OCI-LY1 (cell line): ENCODE results near the gene DIP2B.

Experiments used
- H2AFZ ChIP-seq: fragments of 200-600 bp; sonication (generic), shearing (Covaris generic); 2 replicates; pipeline ENCODE4 v1.6.0; 2014; ENCODE audit warnings: antibody characterized with exemption, mild to moderate bottlenecking, low read length
- H3F3A ChIP-seq: fragments of 200-600 bp; sonication (generic), shearing (Covaris generic); 2 replicates; pipeline ENCODE4 v1.6.0; 2014; ENCODE audit warnings: mild to moderate bottlenecking, antibody characterized with exemption, low read length, moderate library complexity; ENCODE audit not compliant: insufficient read depth
- H3K27ac ChIP-seq: fragments of 200-600 bp; sonication (generic); 2 replicates; pipeline ENCODE4 v1.5.1; 2014; ENCODE audit warnings: low read length, mixed run types, mild to moderate bottlenecking, low read depth; ENCODE audit not compliant: poor library complexity, severe bottlenecking
- H3K27me3 ChIP-seq: fragments of 200-600 bp; sonication (generic); 2 replicates; pipeline ENCODE4 v1.6.0; 2014; ENCODE audit warnings: antibody characterized with exemption, mild to moderate bottlenecking, low read length, moderate library complexity; ENCODE audit not compliant: insufficient read depth
- H3K36me3 ChIP-seq: fragments of 200-600 bp; sonication (generic); 2 replicates; pipeline ENCODE4 v1.6.1; 2014; ENCODE audit warnings: mild to moderate bottlenecking, antibody characterized with exemption, low read length, moderate library complexity, mixed read lengths; ENCODE audit not compliant: insufficient read depth
- H3K4me1 ChIP-seq: fragments of 200-600 bp; sonication (generic); 2 replicates; pipeline ENCODE4 v1.5.1; 2014; ENCODE audit warnings: mild to moderate bottlenecking, low read length, moderate library complexity; ENCODE audit not compliant: insufficient read depth, severe bottlenecking
- H3K4me2 ChIP-seq: fragments of 200-600 bp; sonication (generic), shearing (Covaris generic); 2 replicates; pipeline ENCODE4 v1.6.1; 2014; ENCODE audit warnings: low read length
- H3K4me3 ChIP-seq: fragments of 200-600 bp; sonication (generic); 2 replicates; pipeline ENCODE4 v1.5.1; 2014; ENCODE audit warnings: low read length, low read depth, mild to moderate bottlenecking, mixed read lengths; ENCODE audit not compliant: poor library complexity, severe bottlenecking
- H3K79me2 ChIP-seq: fragments of 200-600 bp; shearing (Covaris generic); 2 replicates; pipeline ENCODE4 v1.6.1; 2016; ENCODE audit warnings: mixed run types, low read length, mixed read lengths; ENCODE audit not compliant: insufficient read depth
- H3K9ac ChIP-seq: fragments of 200-600 bp; sonication (generic), shearing (Covaris generic); 2 replicates; pipeline ENCODE4 v1.6.1; 2014; ENCODE audit warnings: mild to moderate bottlenecking, low read length, mixed read lengths
- H3K9me2 ChIP-seq: fragments of 200-600 bp; sonication (generic), shearing (Covaris generic); 2 replicates; pipeline ENCODE4 v1.6.1; 2014; ENCODE audit warnings: low read depth, mild to moderate bottlenecking, low read length, mixed read lengths
- H3K9me3 ChIP-seq: fragments of 200-600 bp; shearing (Covaris generic); 2 replicates; pipeline ENCODE4 v1.6.1; 2014; ENCODE audit warnings: low read length, mixed read lengths
- H4K20me1 ChIP-seq: fragments of 200-600 bp; sonication (generic), shearing (Covaris generic); 2 replicates; pipeline ENCODE4 v1.6.0; 2016; ENCODE audit warnings: mild to moderate bottlenecking, low read length; ENCODE audit not compliant: insufficient read depth
- EZH2 ChIP-seq: fragments of 200-600 bp; sonication (generic), shearing (Covaris generic); IDR thresholded peaks from 2 replicates; pipeline ENCODE4 v1.8.0; 2017; ENCODE audit warnings: borderline replicate concordance, mixed run types, mild to moderate bottlenecking, antibody characterized with exemption, low read length, moderate library complexity, mixed read lengths
- TF ChIP-seq, protein P1 (sequence below): fragments of 200-600 bp; sonication (generic), shearing (Covaris generic); IDR thresholded peaks from 2 replicates; pipeline ENCODE4 v1.5.1; 2017; ENCODE audit warnings: mild to moderate bottlenecking, antibody characterized with exemption, low read length, moderate library complexity, mixed read lengths

Gene DIP2B

GRCh38 chr12:50696931-50697330 lies 192.1 kb downstream of the DIP2B start:
- no peak overlapping the region for H3K9ac ChIP-seq
- H3K9me3 ChIP-seq = no peaks in the 10 kb centered on the region
- H3K4me2 ChIP-seq = no peak overlapping the region
- no peak overlapping the region for H3K27ac ChIP-seq
- no peak overlapping the region for H2AFZ ChIP-seq
- no peak overlapping the region for H3K4me3 ChIP-seq
- peaks cover 48% of the 10 kb centered on the region for H3K36me3 ChIP-seq
- H4K20me1 ChIP-seq = no peaks in the 10 kb centered on the region
- no peaks in the 10 kb centered on the region for H3K27me3 ChIP-seq
- H3K9me2 ChIP-seq = no peaks in the 10 kb centered on the region
- H3K79me2 ChIP-seq = no peaks in the 10 kb centered on the region
- H3K4me1 ChIP-seq = no peaks in the 10 kb centered on the region
- H3F3A ChIP-seq = no peaks in the 10 kb centered on the region
- TF ChIP-seq, protein P1, sequence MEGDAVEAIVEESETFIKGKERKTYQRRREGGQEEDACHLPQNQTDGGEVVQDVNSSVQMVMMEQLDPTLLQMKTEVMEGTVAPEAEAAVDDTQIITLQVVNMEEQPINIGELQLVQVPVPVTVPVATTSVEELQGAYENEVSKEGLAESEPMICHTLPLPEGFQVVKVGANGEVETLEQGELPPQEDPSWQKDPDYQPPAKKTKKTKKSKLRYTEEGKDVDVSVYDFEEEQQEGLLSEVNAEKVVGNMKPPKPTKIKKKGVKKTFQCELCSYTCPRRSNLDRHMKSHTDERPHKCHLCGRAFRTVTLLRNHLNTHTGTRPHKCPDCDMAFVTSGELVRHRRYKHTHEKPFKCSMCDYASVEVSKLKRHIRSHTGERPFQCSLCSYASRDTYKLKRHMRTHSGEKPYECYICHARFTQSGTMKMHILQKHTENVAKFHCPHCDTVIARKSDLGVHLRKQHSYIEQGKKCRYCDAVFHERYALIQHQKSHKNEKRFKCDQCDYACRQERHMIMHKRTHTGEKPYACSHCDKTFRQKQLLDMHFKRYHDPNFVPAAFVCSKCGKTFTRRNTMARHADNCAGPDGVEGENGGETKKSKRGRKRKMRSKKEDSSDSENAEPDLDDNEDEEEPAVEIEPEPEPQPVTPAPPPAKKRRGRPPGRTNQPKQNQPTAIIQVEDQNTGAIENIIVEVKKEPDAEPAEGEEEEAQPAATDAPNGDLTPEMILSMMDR = no peak
- no peak for TF ChIP-seq EZH2

DNA sequence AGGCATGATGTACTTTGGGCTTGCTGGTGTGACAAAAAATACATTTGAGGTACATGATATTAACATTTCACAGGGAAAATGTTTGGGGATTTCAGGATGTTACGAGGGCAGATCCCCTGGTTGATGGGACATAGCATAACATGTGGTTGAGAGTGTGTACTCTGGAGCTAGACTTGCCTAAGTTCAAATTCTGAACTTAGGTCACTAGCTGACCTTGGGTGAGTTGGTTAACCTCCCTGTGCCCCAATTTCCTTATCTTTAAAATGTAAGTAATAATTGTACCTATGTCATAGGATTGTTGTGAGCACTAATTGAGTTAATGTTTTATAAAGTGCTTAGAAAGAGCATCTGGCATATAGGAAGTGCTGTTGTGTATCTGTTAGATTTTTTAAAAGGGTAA lies 194.4 kb downstream of the DIP2B start:
- H3K79me2 ChIP-seq = no peaks in the 10 kb centered on the region
- no peak overlapping the region for H3K9ac ChIP-seq
- H3K36me3 ChIP-seq = peaks cover 54% of the 10 kb centered on the region
- H3K4me1 ChIP-seq = no peaks in the 10 kb centered on the region
- H3K27ac ChIP-seq = no peak overlapping the region
- H3K9me3 ChIP-seq = no peaks in the 10 kb centered on the region
- no peak overlapping the region for H2AFZ ChIP-seq
- no peak overlapping the region for H3K4me2 ChIP-seq
- no peak overlapping the region for H3K4me3 ChIP-seq
- H3F3A ChIP-seq = no peaks in the 10 kb centered on the region
- no peaks in the 10 kb centered on the region for H3K9me2 ChIP-seq
- no peaks in the 10 kb centered on the region for H4K20me1 ChIP-seq
- no peaks in the 10 kb centered on the region for H3K27me3 ChIP-seq
- TF ChIP-seq, protein P1 = no peak
- no peak for TF ChIP-seq EZH2

DNA sequence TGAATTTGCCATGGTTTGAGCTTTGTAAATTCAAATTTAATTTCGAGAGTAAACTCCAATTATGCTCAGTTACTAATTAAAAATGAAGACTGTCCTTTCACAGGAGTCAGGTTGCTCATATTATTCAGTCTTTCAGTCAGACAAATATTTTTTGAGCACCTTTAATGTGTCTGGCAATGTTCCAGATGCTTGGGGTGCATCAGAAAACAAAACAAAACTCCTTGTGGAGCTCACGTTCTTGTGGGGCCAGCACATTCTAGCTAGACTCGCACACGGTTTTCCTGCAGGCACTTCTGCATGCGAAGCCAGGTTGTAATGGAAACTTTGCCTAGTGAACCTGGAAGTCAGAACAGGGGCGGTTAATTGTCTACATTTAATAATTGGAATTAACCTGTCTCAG lies 195.2 kb downstream of the DIP2B start:
- Histone ChIP-seq H3K36me3 (peaks cover 59% of the 10 kb centered on the region), H3K79me2 (no peaks in the 10 kb centered on the region), H3K4me1 (no peaks in the 10 kb centered on the region), H3F3A (no peaks in the 10 kb centered on the region), H3K9ac (no peak overlapping the region), H4K20me1 (no peaks in the 10 kb centered on the region), H3K9me2 (no peaks in the 10 kb centered on the region), H3K4me2 (no peak overlapping the region), H3K9me3 (no peaks in the 10 kb centered on the region), H2AFZ (no peak overlapping the region), H3K27me3 (no peaks in the 10 kb centered on the region), H3K27ac (no peak overlapping the region), H3K4me3 (no peak overlapping the region)
- TF ChIP-seq, protein P1 = no peak
- TF ChIP-seq EZH2 = no peak
